HG03520 (cell line): Measurements from ENCODE around the gene PEPD.

Source experiments
- ATAC-seq: cut with Tn5 transposase; IDR thresholded peaks from one replicate; pipeline ENCODE4 v1.9.1; 2021; ENCODE audit warnings: mild to moderate bottlenecking, moderate library complexity; ENCODE audit not compliant: unreplicated experiment

Gene PEPD

GRCh38 chr19:33370783-33371182 is 150.8 kb downstream of the PEPD start:
- ATAC-seq, result no peak

- ATAC-seq, result no peak
These were observed 153.3 kb downstream of the PEPD start for GRCh38 chr19:33368074-33368864.

- ATAC-seq, result no peak
These were observed 154.7 kb downstream of the PEPD start for GRCh38 chr19:33366897-33367296.

- ATAC-seq, result no peak
These were observed 155.5 kb downstream of the PEPD start for GRCh38 chr19:33366127-33366526.

- no peak for ATAC-seq
These were observed 155.9 kb downstream of the PEPD start for GRCh38 chr19:33365691-33366090.

- no peak for ATAC-seq
These were observed 158.1 kb downstream of the PEPD start for GRCh38 chr19:33363476-33363875.

- no peak for ATAC-seq
These were observed 158.9 kb downstream of the PEPD start for GRCh38 chr19:33362508-33363228.

- no peak for ATAC-seq
These were observed 162.0 kb downstream of the PEPD start for GRCh38 chr19:33359581-33359980.

GRCh38 chr19:33358408-33358807 is 163.2 kb downstream of the PEPD start:
- no peak for ATAC-seq

- ATAC-seq, result no peak
These were observed 164.0 kb downstream of the PEPD start for GRCh38 chr19:33357556-33357955.

GRCh38 chr19:33355535-33355934 is 166.1 kb downstream of the PEPD start:
- ATAC-seq, result no peak

GRCh38 chr19:33350538-33351309 is 170.9 kb downstream of the PEPD start:
- ATAC-seq, result no peak

GRCh38 chr19:33349319-33350289 is 172.0 kb downstream of the PEPD start:
- ATAC-seq, result no peak

GRCh38 chr19:33348301-33349010 is 173.1 kb downstream of the PEPD start:
- no peak for ATAC-seq

GRCh38 chr19:33347300-33347699 is 174.3 kb downstream of the PEPD start:
- ATAC-seq, result no peak

- ATAC-seq, result no peak
These were observed 174.9 kb downstream of the PEPD start for GRCh38 chr19:33346665-33347064.

- ATAC-seq, result no peak
These were observed 176.4 kb downstream of the PEPD start for GRCh38 chr19:33345163-33345562.

GRCh38 chr19:33344573-33344925 is 177.0 kb downstream of the PEPD start:
- no peak for ATAC-seq

GRCh38 chr19:33343859-33344572 is 177.6 kb downstream of the PEPD start:
- no peak for ATAC-seq
